Gastrocnemius medialis (tissue), 4 donors: ENCODE data around the gene EIF3L. TPM values are rescaled to one million over a fixed set of nuclear protein-coding genes. Genes with fewer than 3 reads are reported as not detected.

Experiments
- ATAC-seq, 2 donors: fragments of 150-250 bp; one replicate each; pipeline ENCODE4 v1.9.1; 2016
- DNase-seq, 2 donors: peaks; one replicate each; pipeline ENCODE4 v3.0.0-alpha.2; 2019
- H3K27ac ChIP-seq, 4 donors: fragments of 200-600 bp; sonication (generic); 1 replicate in 1 of 4; 2 replicates in 3 of 4; pipeline ENCODE4 v1.5.1; 2016 to 2018; ENCODE audit warnings: mild to moderate bottlenecking in 2 of 4, moderate library complexity in 1 of 4
- H3K27me3 ChIP-seq, 3 donors: fragments of 200-600 bp; sonication (generic) in 2 of 3; 1 replicate in 1 of 3; 2 replicates in 2 of 3; pipeline versions ENCODE4 v1.5.1 to v1.6.0; 2016 to 2019; ENCODE audit warnings: mild to moderate bottlenecking in 1 of 3, moderate library complexity in 1 of 3
- H3K36me3 ChIP-seq, 2 donors: fragments of 200-600 bp; sonication (generic) in 1 of 2; one replicate each; pipeline ENCODE4 v1.5.1; 2017 to 2018
- H3K4me1 ChIP-seq, 2 donors: fragments of 200-600 bp; sonication (generic) in 1 of 2; one replicate each; pipeline ENCODE4 v1.5.1; 2016 to 2017; ENCODE audit warnings: mild to moderate bottlenecking in 2 of 2
- H3K4me3 ChIP-seq, 4 donors: fragments of 200-600 bp; sonication (generic) in 3 of 4; 1 replicate in 1 of 4; 2 replicates in 3 of 4; pipeline ENCODE4 v1.5.1; 2016 to 2019; ENCODE audit warnings: mild to moderate bottlenecking in 2 of 4
- H3K9me3 ChIP-seq, 3 donors: fragments of 200-600 bp; sonication (generic) in 2 of 3; 1 replicate in 1 of 3; 2 replicates in 2 of 3; pipeline ENCODE4 v1.5.1; 2016 to 2019
- CTCF ChIP-seq, 5 experiments: fragments of 450-650 bp in 3 of 5; fragments of 200-600 bp in 2 of 5; sonication (generic) in 2 of 5; IDR thresholded peaks in 4 of 5; conservative IDR thresholded peaks in 1 of 5; 1 replicate in 4 of 5; 2 replicates in 1 of 5; pipeline ENCODE4 v1.5.1; 2016 to 2019; ENCODE audit warnings: antibody characterized with exemption in 5 of 5, mild to moderate bottlenecking in 3 of 5, moderate library complexity in 3 of 5
- POLR2A ChIP-seq, 2 donors: fragments of 450-650 bp; IDR thresholded peaks; one replicate each; pipeline ENCODE4 v1.6.1; 2017; ENCODE audit warnings: antibody characterized with exemption in 2 of 2, mild to moderate bottlenecking in 2 of 2, moderate library complexity in 2 of 2
- in situ Hi-C, 4 donors: fragments of 200-750 bp; cut with MboI; loops; one replicate each; pipeline versions ENCODE4 v1.15.0 to v1.8.0; 2017; ENCODE audit warnings: low sequenced_read_pairs in 4 of 4
- intact Hi-C: fragments of 100-400 bp; cut with DNase I; formaldehyde crosslinking; loops from one replicate; pipeline ENCODE4 v1.15.1; 2023; ENCODE audit warnings: low total_unique reads
- total RNA-seq, 4 donors: library from RNA; depleted of rRNA; stranded (reverse); fragments of >200 nt; gene quantifications; one replicate each; pipeline versions ENCODE4 v1.1.0 to v1.2.3, GENCODE V29; 2016

EIF3L gene
- total RNA-seq, 4 donors from 2014 or later, result 291 to 406 (median 343) TPM

GRCh38 chr22:37816543-37817180, 32.6 kb upstream of the EIF3L start:
- ATAC-seq (no peak), DNase-seq (no peak)
- H3K9me3 ChIP-seq, result no peaks in the 10 kb centered on the region
- intact Hi-C loops, result loop anchor here (1.0 kb wide), 2 partner anchors 47 to 118 kb away; no protein-coding TSS in a partner anchor
- H3K27ac ChIP-seq, result no peak overlapping the region
- no peak overlapping the region for H3K4me3 ChIP-seq
- no peak for TF ChIP-seq CTCF (IDR thresholded peaks at IDR 0.05 in 4 of 5, conservative IDR thresholded peaks at IDR 0.05 in 1 of 5)
- no peak for TF ChIP-seq POLR2A (IDR thresholded peaks at IDR 0.05)
- H3K36me3 ChIP-seq, result no peaks in the 10 kb centered on the region
- in situ Hi-C loops, result loop anchor here (5.0 to 25.0 kb wide), 4 partner anchors 46 to 146 kb away; partner anchors contain the start of genes C22orf23 (in 2 of the 4) and POLR2F (in 2 of the 4)
- H3K27me3 ChIP-seq, result no peaks in the 10 kb centered on the region
- peaks cover 13 to 14% of the 10 kb centered on the region in 2 donors for H3K4me1 ChIP-seq

GRCh38 chr22:37817705-37818408, 31.4 kb upstream of the EIF3L start:
- no peaks in the 10 kb centered on the region for H3K27me3 ChIP-seq
- intact Hi-C loops (loop anchor here (1.0 to 2.0 kb wide), 3 partner anchors 45 to 147 kb away; no protein-coding TSS in a partner anchor), in situ Hi-C loops (loop anchor here (5.0 to 25.0 kb wide), 4 partner anchors 44 to 144 kb away; partner anchors contain the start of genes C22orf23 (in 2 of the 4) and POLR2F (in 2 of the 4))
- ATAC-seq (peak; percentile 92), DNase-seq (peak; percentile 51 to 74)
- no peaks in the 10 kb centered on the region for H3K9me3 ChIP-seq
- peak; percentile 90 to 99 (median 96) for TF ChIP-seq CTCF (IDR thresholded peaks at IDR 0.05 in 4 of 5, conservative IDR thresholded peaks at IDR 0.05 in 1 of 5)
- TF ChIP-seq POLR2A (IDR thresholded peaks at IDR 0.05), result no peak
- H3K27ac ChIP-seq, result peak overlapping the region in 1 of 4 donors; percentile 39
- peaks cover 13 to 14% of the 10 kb centered on the region in 2 donors for H3K4me1 ChIP-seq
- H3K4me3 ChIP-seq, result peak overlapping the region; percentile 31 to 57 (median 48)
- no peaks in the 10 kb centered on the region for H3K36me3 ChIP-seq

- peak in 1 of 2 donors; percentile 7 for TF ChIP-seq POLR2A (IDR thresholded peaks at IDR 0.05)
- TF ChIP-seq CTCF (IDR thresholded peaks at IDR 0.05 in 4 of 5, conservative IDR thresholded peaks at IDR 0.05 in 1 of 5), result peak in 1 of 5 experiments; percentile 25
- no peak overlapping the region for H3K27ac ChIP-seq
- intact Hi-C loops (loop anchor here (2.0 kb wide), 1 partner anchor 146 kb away; no protein-coding TSS in a partner anchor), in situ Hi-C loops (loop anchor here (5.0 to 25.0 kb wide), 4 partner anchors 44 to 144 kb away; partner anchors contain the start of genes C22orf23 (in 2 of the 4) and POLR2F (in 2 of the 4))
- peak; percentile 5 to 25 for ATAC-seq
- no peaks in the 10 kb centered on the region for H3K9me3 ChIP-seq
- peak overlapping the region; percentile 44 to 57 (median 48) for H3K4me3 ChIP-seq
- peaks cover 13 to 14% of the 10 kb centered on the region in 2 donors for H3K4me1 ChIP-seq
- DNase-seq, result no peak
- H3K27me3 ChIP-seq, result no peaks in the 10 kb centered on the region
- H3K36me3 ChIP-seq, result no peaks in the 10 kb centered on the region
These were observed 30.7 kb upstream of the EIF3L start for GRCh38 chr22:37818409-37819104.

GRCh38 chr22:37819105-37819433, 30.1 kb upstream of the EIF3L start:
- no peak for DNase-seq
- intact Hi-C loops (loop anchor here (2.0 kb wide), 1 partner anchor 146 kb away; no protein-coding TSS in a partner anchor), in situ Hi-C loops (loop anchor here (5.0 to 25.0 kb wide), 4 partner anchors 43 to 143 kb away; partner anchors contain the start of genes C22orf23 (in 2 of the 4) and POLR2F (in 2 of the 4))
- no peaks in the 10 kb centered on the region for H3K36me3 ChIP-seq
- peaks cover 13 to 14% of the 10 kb centered on the region in 2 donors for H3K4me1 ChIP-seq
- H3K4me3 ChIP-seq, result peak overlapping the region in 3 of 4 donors; percentile 44 to 49 (median 48)
- H3K27ac ChIP-seq, result no peak overlapping the region
- no peaks in the 10 kb centered on the region for H3K9me3 ChIP-seq
- no peaks in the 10 kb centered on the region for H3K27me3 ChIP-seq
- TF ChIP-seq POLR2A (IDR thresholded peaks at IDR 0.05) (no peak), CTCF (IDR thresholded peaks at IDR 0.05 in 4 of 5, conservative IDR thresholded peaks at IDR 0.05 in 1 of 5) (no peak)
- no peak for ATAC-seq
